PFSK-1 (cell line): ENCODE measurements around the gene ZNF726.

Experiments
- FOXP2 ChIP-seq: optimal IDR thresholded peaks from 2 replicates; pipeline ENCODE3; 2011; ENCODE audit warnings: borderline replicate concordance, control low read depth, inconsistent platforms; ENCODE audit not compliant: insufficient read depth; ENCODE audit errors: extremely low read length, extremely low read depth
- POLR2AphosphoS5 ChIP-seq: IDR thresholded peaks from 2 replicates; pipeline ENCODE4 v1.6.1; 2012; ENCODE audit warnings: low read depth, mild to moderate bottlenecking, control low read depth, low read length, moderate library complexity
- REST ChIP-seq, 2 experiments: IDR thresholded peaks; 2 replicates each; pipeline versions ENCODE4 v1.6.1 to v1.8.0; 2011 to 2012; ENCODE audit warnings: low read depth in 2 of 2, low read length in 2 of 2, control low read depth in 1 of 2, inconsistent platforms in 1 of 2, mild to moderate bottlenecking in 1 of 2, moderate library complexity in 1 of 2; ENCODE audit not compliant: insufficient read depth in 1 of 2
- SIN3A ChIP-seq: IDR thresholded peaks from 2 replicates; pipeline ENCODE4 v1.6.1; 2012; ENCODE audit warnings: mild to moderate bottlenecking, low read length, moderate library complexity, borderline replicate concordance; ENCODE audit not compliant: insufficient read depth
- TAF1 ChIP-seq: IDR thresholded peaks from 2 replicates; pipeline ENCODE4 v1.6.1; 2012; ENCODE audit warnings: low read length, control low read depth, borderline replicate concordance; ENCODE audit not compliant: insufficient read depth

Gene ZNF726

GRCh38 chr19:23981863-23982262 is 67.2 kb downstream of the ZNF726 start:
- no peak for TF ChIP-seq TAF1
- no peak for TF ChIP-seq FOXP2
- no peak for TF ChIP-seq REST (IDR thresholded peaks at IDR 0.05; ENCODE audit: insufficient read depth in 1 of 2, low read depth in 2 of 2, low read length in 2 of 2)
- TF ChIP-seq POLR2AphosphoS5 = no peak
- no peak for TF ChIP-seq SIN3A

- no peak for TF ChIP-seq POLR2AphosphoS5
- TF ChIP-seq TAF1 = no peak
- TF ChIP-seq REST (IDR thresholded peaks at IDR 0.05; ENCODE audit: insufficient read depth in 1 of 2, low read depth in 2 of 2, low read length in 2 of 2) = no peak
- no peak for TF ChIP-seq FOXP2
- no peak for TF ChIP-seq SIN3A
These were observed 68.7 kb downstream of the ZNF726 start for GRCh38 chr19:23983406-23983805.
